GM12892 (cell line): ENCODE measurements around the gene ATXN2L.

Experiments used
- POLR2A ChIP-seq: IDR thresholded peaks from 2 replicates; pipeline ENCODE4 v1.6.1; 2011; ENCODE audit warnings: low read depth, low read length, control low read depth
- POLR2AphosphoS5 ChIP-seq: IDR thresholded peaks from 2 replicates; pipeline ENCODE4 v1.6.1; 2011; ENCODE audit warnings: low read depth, low read length, control low read depth
- TAF1 ChIP-seq: IDR thresholded peaks from 2 replicates; pipeline ENCODE4 v1.6.1; 2011; ENCODE audit warnings: low read depth, mild to moderate bottlenecking, control low read depth, low read length, borderline replicate concordance

DNA sequence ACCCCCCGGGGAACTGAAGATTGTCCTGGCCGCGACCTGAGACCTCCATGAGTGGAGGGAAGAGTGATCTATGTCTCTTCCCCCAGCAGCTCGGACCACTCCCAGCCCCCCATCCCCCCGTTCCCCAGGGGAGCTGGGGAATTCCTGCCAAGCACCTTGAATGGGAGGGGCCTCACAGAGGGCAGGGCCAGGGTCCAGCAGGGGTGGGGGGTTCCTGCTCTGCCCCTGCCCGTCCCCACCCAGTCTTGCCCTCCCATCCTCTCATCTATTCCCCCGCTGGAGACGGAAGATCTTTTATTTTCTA lies 13.9 kb downstream of the ATXN2L start:
- TF ChIP-seq POLR2A (no peak), POLR2AphosphoS5 (no peak), TAF1 (no peak)
